CD4-positive, alpha-beta T cell treated with Interleukin-10 for 1 hour (primary cell): ENCODE measurements around the gene MYZAP.

ENCODE experiments used
- DNase-seq: peaks from one replicate; pipeline ENCODE4 v3.0.0-alpha.2; 2020

The MYZAP gene

DNA sequence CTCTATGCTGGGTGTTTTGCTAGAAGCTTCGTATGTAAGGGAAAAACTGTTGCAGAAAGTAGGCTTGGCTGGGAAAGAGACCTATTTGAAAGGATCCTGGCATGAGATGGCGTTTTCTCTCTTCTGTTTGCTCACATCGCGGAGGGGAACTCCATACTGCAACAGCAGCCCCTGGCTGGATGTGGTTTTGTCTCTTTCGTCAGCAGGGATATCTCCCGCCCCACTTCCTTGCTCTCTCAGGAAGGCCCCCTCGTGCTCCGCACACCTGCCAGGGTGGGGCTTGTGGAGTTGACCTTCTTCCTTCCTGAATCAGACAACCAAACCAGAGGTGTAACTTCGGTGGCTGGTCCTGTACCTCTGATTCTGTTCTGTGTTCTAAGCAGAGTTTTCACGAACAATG, 26.4 kb upstream of the MYZAP start:
- DNase-seq: peak; percentile 56

DNA sequence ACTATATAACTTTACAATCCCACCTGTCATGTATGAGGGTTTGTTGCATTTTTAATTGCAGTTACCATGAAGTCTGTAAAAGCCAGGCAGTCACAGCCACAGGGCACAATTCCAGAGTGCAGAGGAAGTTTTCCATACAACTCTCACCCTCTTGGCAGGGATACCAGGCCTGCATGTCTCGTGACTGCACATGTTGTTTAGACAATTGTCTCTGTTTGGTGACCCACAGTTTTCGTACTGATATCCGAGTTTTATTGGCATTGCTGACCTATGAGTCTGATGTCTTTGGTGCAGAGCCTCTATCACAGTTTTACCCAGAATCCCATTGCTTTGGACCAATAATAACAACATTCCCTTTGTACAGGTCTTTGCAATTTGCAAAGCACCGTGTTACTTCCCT, 24.9 kb upstream of the MYZAP start:
- DNase-seq: no peak

DNA sequence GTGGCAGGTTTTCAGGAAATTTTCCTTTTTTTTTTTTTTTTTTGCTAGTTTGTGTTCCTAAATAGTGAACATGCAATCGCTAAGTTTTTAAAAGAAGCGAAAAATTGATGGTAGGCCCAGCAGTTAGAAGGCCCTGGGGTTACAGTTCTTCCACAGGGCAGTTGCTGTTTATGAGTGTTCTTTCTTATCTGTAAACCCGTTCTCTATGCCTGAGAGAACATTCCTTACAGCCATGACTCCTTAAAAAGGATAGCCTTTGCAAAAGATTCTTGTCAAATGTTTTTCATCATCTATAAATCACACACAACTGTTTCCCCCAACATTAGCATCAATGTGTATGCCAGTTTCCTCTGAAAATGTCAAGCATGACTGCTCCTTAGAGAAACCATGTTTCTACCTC, 23.8 kb upstream of the MYZAP start:
- DNase-seq: no peak

DNA sequence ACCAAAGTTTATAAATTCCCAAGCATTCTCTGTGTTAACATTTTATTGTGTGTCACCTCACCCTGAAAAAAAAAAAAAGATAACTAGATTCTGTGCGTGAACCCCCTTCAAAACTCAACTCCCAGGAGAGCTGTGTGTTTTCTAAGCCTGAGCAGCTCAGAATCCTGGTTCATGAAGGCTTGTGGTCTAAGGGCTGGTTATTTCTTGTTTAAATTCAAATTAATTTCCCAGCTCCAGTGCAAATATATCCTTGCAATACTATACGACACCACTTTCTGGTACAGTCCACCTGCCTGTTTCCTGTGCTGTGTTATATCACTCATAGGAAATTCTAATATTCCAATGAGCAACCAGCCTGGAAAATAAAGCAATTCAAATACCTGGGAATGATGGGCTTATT, 23.4 kb upstream of the MYZAP start:
- no peak for DNase-seq

DNA sequence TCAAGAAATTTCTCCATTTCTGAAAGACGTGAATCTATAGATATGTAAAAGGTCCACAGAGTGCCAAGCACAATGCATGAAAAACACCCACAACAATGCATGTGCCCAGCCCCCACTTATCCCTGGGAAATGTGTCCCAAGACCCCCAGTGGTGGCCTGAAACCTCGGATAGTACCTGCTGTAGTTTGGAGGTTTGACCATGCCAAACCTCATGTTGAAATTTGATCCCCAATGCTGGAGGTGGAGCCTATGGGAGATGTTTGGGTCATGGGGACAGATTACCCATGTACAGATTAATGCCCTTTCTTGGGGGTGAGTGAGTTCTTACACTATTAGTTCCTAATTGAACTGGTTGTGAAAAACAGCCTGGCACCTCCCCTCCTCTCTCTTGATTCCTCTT, 21.4 kb upstream of the MYZAP start:
- no peak for DNase-seq

DNA sequence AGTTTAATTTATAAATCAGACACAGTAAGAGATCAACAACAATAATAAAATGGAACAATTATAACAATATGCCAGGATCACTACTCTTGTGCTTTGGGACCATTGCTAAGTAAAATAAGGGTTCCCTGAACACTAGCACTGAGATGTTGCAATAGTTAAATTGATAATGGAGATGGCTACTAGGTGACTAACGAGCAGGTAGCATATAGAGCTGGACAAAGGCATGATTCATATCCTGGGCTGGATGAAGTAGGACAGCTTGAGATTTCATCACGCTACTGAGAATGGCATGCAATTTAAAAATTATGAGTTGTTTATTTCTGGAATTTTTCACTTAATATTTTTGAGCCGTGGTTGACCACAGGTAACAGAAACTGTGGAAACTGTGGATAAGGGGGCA, 20.7 kb upstream of the MYZAP start:
- DNase-seq: no peak

DNA sequence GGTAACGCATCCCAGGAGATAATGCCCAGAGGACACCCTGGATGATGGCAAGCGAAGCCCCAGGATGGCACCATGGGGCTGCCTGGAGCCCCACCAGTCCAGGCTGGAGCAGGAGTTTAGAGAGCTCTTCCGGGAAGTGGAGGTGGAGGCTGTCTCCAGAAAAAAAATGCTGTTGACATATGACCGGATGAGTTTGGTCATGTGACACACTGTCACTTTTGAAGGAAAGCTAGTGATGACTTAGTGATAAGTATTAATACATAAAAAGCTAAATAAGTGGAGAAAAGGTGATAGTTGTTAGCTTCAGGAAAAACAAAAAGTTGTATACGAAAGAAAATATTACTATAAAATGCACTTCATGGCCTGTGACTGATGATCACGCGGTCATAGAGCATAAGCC, 20.0 kb upstream of the MYZAP start:
- no peak for DNase-seq

DNA sequence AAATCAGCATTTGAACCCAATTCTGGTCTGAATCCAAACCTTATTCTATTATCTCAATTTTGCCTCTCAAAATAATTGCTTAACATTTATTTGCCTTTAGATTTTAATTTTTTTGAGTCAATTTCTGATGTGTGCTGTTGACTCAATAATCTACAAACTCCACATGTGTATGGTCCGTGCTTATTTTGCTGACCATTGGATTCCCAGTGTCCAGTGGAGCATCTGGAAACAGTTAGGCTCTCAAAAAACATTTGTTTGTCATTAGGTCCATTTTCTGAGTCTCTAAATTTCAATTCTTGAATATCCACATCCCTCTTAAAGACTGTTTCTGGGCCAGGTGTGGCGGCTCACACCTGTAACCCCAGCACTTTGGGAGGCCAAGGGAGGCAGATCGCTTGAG, 19.2 kb upstream of the MYZAP start:
- no peak for DNase-seq

DNA sequence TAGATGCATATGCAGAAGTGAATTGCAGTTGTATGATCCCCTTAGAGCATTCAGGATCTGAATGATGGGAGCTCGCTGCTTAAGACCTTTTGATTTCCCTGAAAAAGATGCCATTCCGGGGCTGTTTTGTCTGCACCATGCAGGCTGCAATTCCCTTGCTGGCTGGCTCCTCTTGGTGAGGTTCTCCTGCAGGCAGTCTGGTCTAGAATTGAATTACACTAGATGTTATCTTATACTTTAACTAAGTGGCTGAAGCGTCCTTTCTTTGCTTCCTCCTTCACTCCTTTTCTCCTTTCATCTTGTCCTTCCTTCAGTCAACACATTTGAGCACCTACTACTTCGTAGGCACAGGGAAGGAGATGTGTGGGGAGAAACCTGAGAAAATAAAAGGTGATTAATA, 18.6 kb upstream of the MYZAP start:
- no peak for DNase-seq

DNA sequence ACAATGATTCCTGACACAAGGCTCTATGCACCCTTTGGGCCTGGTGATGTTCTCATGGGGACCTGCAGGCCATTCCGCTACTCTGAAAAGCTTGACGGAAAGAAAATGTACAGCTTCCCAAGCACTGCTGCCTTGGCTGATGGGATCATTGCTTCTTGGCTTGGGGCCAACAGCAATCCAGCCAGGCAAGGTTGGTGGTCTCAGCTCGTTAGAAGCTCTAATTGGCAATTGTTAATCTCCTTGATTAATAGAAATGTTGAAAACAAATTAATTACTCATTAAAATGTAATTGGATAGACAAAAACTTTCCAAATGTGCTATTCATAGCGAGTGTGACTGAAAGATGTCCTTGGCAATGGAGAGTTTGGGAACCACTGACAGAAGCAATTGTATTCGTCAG, 16.3 kb upstream of the MYZAP start:
- DNase-seq: no peak

DNA sequence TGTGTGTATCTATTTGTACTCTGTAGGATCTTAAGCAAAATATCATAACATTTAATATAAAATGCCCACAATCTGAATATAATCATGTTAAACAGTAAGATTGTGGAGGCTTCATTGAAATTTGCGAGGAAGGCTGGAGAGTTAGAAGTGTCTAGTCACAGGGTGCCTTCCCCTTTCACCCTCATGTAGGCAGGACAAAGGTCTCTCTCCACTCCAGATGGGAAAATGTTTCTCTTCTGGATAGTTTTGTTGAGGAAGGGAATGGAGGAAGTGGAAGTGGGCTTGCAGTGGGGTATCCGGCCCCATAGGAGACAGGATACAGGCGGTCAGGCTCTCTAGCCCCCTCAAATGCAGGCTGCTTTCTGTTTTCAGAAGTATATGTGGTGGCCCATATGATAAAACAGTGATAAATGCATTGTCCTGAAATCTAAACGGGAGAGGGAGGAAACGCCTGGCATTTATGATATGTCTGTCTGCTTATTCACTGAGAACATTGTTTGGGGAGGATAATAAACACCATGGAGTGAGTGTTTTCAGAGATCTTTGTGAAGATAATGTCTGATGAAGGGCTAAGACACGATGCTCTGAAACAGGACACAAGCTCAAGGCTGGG, 13.3 kb upstream of the MYZAP start:
- DNase-seq: no peak

DNA sequence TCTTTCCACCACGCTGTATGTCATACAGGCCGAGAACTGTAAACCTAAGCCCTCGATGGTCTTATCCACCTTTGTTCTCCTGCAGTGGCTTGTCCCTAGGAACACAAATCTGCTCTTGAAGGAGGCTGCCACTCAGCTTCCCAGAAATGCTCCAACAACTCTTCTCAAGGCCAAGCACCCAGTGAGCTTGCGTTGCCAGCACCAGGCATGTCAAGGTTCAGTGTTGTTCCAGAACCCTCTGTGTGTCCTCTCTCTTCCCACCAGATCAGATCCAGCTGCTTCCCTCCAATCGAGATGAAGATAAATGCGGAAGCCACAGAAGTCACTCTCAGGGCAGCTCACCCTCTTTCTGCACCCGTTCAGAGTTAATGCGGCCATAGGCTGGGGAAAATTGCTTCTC, 11.3 kb upstream of the MYZAP start:
- no peak for DNase-seq

DNA sequence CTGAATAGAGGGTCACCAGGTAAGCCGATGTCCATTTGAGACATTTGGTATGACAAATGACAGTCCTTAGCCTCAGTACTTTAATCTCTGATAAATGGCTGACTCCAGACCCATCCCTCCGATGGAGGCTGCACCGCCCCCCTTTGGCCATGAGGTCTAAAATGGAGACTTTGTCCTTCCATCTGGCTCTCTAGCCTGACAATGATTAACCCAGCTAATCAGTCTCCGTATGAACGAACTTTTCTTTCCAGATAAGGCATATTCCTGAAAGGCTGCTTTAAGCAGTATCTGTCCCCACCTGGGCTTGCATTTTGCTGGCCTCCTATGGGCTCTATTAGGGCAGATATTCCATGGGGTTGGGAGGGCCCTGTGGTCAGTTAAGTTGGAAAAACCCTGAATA, 10.8 kb upstream of the MYZAP start:
- DNase-seq: no peak

DNA sequence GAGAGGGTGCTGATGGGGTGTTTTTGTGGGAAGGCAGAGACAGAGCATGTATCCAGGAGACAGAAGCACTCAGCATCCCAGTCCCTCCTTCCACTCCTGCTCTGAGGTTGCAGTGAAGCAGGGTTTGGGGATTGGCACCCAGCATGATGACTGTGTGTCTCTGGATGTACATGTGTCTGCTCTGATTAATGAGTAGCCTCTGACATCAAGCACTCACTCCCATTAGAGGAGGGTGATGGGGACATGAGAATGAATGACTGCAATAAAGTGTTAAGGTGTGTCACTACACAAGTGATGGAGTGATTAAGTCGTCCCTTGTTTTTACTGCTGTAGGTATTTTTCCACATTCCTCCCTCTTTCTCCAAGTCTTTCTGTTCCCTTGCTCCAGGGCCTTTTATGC, 9.6 kb upstream of the MYZAP start:
- DNase-seq: no peak

DNA sequence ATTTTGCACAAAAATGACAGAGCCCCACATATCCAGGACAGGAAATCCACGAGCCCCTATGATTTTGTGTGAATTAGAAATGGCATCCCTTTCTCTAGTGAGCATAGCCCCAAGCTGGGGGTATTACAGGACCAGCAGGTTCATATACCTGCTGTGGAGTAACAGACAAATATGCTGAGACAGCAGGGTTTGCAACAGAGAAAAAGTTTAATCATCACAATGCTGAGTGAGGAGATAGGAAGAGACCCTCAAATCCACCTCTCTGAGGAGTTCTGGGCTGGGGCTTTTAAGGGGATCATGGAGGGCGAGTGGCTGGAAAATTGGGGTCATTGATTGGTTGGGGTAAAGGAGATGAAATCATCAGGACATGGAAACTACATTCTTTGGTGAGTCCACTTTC, 8.4 kb upstream of the MYZAP start:
- no peak for DNase-seq

DNA sequence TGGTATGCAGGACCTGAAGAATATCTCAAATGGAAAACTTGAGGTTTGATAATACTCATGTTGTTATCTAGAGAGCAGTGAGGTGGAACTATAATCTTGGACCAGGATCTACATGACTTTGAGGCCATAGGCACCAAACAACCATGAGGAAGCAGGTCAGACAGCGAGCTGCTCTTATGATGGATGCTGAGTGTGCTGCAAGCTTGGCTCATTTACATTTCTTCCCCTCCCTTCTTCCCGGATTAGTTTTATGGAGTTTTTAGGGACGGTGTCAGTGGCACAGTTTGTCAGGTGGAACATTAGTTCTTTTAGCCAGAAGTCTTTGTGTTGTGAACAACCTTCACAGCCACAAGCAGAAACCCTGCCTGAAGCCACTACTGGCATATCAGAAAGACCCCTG, 8.0 kb upstream of the MYZAP start:
- no peak for DNase-seq

DNA sequence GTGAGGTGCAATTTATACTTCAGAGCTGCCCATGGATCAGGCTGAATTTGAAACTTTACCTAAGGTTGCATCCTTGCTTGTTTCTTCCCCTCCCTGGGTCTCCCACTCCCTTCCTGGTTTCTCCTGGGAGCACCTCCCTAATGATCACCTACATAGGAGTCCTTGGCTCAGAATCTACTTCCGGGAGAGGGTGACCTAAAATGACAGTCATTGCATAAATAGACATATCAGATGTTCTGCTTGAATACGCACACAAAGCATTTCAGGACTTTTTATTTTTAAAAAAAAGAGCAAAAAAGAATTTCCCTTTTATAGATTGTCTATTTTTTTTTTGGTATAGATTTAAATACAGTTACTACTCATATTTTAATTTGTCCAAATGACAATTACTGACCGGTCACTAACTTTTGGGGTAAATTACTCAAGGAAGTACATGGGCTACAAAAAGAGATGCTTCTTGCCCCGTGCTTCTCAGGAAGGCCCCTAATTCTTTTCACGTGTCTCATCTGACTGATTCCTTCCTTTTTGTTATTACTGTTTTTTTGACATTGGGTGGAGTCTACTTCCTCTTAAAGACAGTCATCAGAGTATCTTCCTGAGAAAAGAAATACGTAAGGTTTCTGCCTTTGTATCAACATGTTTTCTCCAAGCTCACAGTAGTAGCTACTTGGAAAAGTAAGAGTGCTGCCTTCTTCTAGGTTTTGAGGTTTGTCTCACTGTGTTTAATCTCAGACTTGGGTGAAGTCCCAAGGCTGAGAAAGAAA, 4.9 kb upstream of the MYZAP start:
- DNase-seq: peak; percentile 6

DNA sequence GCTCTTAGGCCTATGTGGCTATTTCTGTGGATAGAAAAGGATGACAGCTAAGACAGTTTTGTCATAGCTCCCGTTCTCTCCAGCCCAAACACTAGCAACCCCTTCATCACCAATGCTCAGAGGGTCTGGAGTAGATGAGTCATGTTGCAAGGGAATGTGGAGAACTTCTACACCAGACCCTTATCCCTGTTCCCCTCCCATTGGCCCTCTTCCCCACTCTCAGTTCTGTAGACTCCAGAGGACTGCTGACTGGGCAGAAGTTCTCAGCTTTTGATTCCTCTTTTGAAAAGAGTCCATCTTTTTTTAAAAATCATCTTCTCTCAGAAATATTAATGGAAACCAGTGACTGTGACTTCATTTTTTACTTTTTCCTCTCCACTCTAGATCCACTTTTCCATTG, 2.4 kb upstream of the MYZAP start:
- DNase-seq: no peak

DNA sequence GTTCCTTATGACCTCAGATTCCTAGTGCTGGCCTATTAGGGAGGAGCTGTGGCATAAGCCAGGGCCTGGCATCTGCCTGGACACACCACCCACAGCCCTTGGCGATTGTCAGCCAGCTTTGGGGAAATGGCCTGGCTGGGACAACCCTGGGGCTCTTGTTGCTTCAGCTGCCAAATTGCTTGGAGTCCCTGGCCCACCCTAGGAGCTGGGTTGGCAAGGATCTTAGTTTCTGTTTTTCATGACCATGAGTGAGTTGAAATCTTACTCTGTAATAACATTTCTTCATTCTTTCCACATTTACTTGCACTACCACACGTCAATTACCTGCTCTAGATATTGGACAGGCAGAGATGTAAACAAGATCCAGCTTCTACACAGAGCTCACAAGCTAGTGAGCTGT, 1.9 kb upstream of the MYZAP start:
- no peak for DNase-seq

DNA sequence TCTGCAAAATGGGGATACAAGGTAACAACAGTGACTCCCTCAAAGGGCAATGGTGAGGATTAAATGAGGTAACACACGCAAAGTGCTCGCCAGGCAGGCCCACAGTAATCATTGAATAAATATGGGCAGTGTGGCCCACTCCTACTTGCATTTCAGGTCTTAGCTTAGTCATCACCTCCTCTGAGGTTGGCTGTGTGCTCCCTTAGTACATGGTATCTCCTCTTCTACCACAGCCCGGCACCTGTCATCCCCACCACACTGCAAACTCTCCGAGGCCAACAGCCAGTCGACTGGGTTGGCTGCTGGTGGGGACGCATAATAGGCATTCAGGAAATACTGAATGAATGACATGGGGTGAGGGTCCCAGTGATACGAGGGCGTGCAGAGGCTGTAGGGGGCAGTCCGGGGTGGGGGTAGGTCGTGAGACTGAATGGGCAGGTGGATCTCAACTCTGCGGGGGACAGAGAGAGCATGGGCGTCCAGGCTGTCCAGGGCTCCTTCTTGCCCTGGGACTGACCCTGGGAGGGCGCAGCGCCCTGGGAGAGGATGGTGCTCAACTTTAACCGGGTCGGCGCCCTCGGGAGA, 375 bp upstream of the MYZAP start:
- no peak for DNase-seq

DNA sequence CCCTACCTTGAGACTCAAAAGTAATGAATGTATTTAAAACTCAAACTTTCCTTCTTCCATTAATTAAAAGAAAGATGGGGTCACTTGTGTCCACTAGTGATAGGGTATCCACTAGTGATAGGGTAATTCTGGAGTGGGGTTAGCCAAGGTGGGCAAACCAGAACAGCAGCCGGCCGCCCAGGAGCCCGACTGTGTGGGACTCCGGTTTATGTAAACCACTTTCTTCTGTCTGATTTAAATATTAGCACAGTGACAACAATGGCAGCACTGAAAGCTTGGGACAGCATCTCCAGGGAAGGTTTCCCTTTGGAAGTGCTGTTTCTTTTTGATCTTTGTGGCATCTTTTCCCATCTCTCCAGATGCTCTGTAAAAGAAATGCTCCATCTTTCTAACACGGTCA, 722 bp downstream of the MYZAP start:
- DNase-seq: no peak

DNA sequence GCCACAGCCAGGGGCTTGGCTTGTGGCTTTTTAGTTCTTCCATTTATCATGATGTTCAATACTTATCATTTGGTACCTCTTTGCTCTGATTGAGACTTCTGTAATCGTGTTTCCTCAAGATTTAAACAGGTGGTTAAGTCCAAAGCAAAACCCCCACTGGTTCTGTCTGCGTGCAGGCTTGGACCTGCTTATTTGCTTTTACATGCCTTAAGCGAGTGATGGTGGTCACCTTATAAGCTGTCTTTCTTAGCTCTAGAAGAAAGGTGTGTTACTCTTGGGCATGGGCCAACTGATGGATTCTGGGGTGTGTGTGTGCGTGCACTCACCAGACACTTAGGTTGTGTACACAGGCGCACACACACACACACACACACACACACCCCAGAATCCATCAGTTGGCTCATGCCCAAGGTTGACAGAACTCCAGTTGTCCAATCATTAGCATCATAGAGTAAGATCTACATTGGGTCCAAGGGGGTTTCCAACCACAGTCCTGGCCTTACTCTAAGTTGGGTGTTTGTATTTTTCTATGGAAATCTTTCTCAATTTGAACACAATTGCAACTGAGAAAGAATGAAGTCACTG, 1.2 kb downstream of the MYZAP start:
- DNase-seq: no peak

DNA sequence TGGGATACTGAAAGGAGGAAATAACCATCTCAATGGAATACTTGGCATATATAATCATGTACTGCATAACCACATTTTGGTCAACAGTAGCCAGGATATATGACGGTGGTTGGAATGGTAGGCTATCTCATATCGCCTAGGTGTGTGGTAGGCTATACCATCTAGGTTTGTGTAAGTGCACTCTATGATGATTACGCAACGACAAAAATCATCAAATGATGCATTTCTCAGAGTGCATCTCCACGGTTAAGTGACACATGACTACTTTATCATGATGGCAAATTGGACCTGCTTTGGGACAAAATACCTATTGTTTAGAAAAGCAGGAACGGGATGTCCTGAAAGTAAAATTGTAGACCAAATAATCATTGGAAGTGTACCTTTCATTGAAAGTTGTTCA, 2.8 kb downstream of the MYZAP start:
- no peak for DNase-seq
